D721Med (cell line): ENCODE data around the gene SUSD3.
A peak's percentile ranks its signal among the peaks of the same experiment; 100 is the strongest.
"Not testable (repeated sequence)": the region's sequence is repeated elsewhere in the genome, so short reads cannot be mapped to it uniquely, and the experiment has no call there.

ENCODE experiments used
- DNase-seq: peaks from one replicate; pipeline ENCODE4 v3.0.0; 2011; ENCODE audit warnings: low spot score; ENCODE audit not compliant: insufficient read length
- FAIRE-seq: peaks from 2 replicates; lab custom pipeline; 2011; peaks lifted over from hg19 to GRCh38; lab: Jason Lieb, UNC
- TF ChIP-seq, protein P1 (sequence below): IDR thresholded peaks from 2 replicates; pipeline ENCODE4 v1.5.1; 2012; ENCODE audit warnings: mild to moderate bottlenecking, control low read depth; ENCODE audit not compliant: insufficient read depth; ENCODE audit errors: missing control alignments

SUSD3 gene

GRCh38 chr9:93115486-93116071 is 57.1 kb downstream of the SUSD3 start:
- TF ChIP-seq, protein P1, sequence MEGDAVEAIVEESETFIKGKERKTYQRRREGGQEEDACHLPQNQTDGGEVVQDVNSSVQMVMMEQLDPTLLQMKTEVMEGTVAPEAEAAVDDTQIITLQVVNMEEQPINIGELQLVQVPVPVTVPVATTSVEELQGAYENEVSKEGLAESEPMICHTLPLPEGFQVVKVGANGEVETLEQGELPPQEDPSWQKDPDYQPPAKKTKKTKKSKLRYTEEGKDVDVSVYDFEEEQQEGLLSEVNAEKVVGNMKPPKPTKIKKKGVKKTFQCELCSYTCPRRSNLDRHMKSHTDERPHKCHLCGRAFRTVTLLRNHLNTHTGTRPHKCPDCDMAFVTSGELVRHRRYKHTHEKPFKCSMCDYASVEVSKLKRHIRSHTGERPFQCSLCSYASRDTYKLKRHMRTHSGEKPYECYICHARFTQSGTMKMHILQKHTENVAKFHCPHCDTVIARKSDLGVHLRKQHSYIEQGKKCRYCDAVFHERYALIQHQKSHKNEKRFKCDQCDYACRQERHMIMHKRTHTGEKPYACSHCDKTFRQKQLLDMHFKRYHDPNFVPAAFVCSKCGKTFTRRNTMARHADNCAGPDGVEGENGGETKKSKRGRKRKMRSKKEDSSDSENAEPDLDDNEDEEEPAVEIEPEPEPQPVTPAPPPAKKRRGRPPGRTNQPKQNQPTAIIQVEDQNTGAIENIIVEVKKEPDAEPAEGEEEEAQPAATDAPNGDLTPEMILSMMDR = no peak
- peak; percentile 12 for DNase-seq
- FAIRE-seq = no peak

DNA sequence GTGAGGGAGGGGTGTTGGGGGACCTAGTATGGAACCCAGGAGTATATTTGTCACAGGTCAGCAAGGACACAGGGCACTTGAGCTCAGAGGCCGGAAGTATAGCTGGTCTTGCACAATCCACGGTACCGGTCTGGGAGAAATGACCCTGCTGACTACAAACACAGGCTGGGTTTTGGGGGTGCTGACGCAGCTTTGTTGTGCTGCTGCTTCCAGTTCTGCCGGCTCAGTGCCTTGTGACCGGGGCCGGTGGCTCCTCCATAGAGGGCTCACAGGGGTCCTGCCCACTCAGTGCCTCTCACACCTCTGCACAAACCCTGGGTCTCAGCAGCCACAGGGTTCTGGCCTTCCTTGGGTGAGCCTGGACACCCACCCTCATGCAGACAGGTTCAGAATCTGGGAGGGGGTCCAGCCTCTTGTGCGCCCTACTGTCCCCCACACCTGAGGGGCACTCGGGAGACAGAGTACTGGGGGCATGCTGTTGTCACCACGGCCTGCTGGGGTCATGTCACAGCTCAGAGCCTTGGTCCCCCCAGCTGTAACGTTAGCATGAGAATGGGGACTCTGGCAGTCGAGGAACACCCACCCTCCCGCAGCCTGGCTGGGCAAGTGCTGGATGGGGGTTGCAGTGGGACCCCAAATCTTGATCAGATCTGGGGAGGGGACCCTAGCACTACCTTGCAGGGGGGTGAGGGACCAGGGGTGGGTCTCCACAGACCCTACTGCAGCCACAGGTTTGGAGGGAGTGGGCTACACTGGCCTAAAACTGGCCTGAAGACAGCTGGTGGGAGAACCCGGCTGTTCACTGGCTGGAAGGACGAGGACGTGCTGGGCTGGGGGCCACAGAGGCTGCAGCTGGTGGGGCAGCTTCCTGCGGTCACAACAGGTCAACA is 57.8 kb downstream of the SUSD3 start:
- DNase-seq = peak; percentile 12
- TF ChIP-seq, protein P1 = no peak
- FAIRE-seq = no peak

- not testable (repeated sequence) for FAIRE-seq, DNase-seq
These were observed 59.0 kb downstream of the SUSD3 start for GRCh38 chr9:93117521-93117920.

DNA sequence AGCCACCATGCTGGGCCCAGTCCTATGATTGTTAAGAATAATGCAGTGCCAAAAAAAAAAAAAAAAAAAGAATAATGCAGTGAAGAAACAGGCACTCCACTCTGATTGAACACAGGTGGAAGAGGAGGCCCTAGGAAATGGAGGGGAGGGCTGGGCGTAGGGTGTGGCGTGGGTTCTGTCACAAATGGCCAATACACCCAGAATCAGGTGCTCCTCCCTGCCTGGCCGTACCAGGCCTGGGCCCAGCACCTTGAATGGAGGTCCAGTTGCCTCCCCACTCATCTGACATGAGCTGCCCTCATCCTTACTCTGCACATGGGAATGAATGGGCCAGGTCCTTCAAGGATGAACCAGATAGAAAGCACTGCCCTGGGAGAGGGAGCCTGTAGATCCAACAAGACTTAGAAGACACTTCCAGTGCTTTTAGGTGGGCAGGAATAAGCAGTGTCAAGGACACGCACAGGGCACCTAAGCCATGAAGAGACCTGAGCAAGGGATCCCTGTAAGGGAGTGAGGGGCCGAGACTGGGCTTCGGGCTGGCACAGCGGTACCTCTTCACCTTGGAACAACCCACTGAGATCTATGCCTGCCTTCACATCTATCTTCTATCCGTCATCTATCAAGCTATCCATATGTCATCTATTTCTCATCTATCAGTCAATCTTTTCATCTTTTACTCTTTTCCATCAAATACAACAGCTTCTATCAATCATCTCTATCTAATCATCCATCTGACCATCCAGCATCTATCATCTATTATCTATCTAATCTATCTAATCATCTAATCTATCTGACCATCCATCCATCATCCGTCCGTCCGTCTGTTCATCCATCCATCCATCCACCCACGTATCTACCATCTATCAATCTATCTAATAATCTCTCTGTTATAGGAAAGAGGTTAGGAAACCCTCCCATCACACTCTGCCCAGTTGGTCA is 59.7 kb downstream of the SUSD3 start:
- FAIRE-seq = no peak

GRCh38 chr9:93118863-93119702 is 60.6 kb downstream of the SUSD3 start:
- no peak for FAIRE-seq

More for the DNA sequence above, 59.7 kb downstream of the SUSD3 start:
- TF ChIP-seq, protein P1 = no peak
- DNase-seq = peak; percentile 2

GRCh38 chr9:93119703-93119952 is 61.1 kb downstream of the SUSD3 start:
- DNase-seq (no peak), FAIRE-seq (no peak)
- TF ChIP-seq, protein P1 = no peak

More at GRCh38 chr9:93118863-93119702, 60.6 kb downstream of the SUSD3 start:
- peak; percentile 10 for DNase-seq
- TF ChIP-seq, protein P1 = no peak
